Measurements from ENCODE around the gene PDE8A. TPM values are rescaled to one million over a fixed set of nuclear protein-coding genes. Genes with fewer than 3 reads are reported as not detected.

The PDE8A gene
- total RNA-seq, 3 donors from 2014 or later = 45.1 to 60.5 (median 58.3) TPM

GRCh38 chr15:85072917-85073316 is 91.3 kb downstream of the PDE8A start:
- no peak for TF ChIP-seq POLR2A (IDR thresholded peaks at IDR 0.05)
- TF ChIP-seq CTCF (IDR thresholded peaks at IDR 0.05) = no peak
- no peak for TF ChIP-seq POLR2AphosphoS5 (IDR thresholded peaks at IDR 0.05)
- intact Hi-C loops (cut with DNase I; ENCODE audit: low total_unique reads) = no loop called here
- Histone ChIP-seq H3K4me3 (no peak overlapping the region), H3K27me3 (no peaks in the 10 kb centered on the region), H3K36me3 (no peaks in the 10 kb centered on the region), H3K27ac (no peak overlapping the region), H3K9me3 (no peaks in the 10 kb centered on the region), H3K4me1 (no peaks in the 10 kb centered on the region)
- DNase-seq (ENCODE audit: low spot score in 2 of 2) = no peak

GRCh38 chr15:85073556-85074194 is 92.0 kb downstream of the PDE8A start:
- no peaks in the 10 kb centered on the region for H3K36me3 ChIP-seq

GRCh38 chr15:85086855-85087254 is 105.2 kb downstream of the PDE8A start:
- intact Hi-C loops (cut with DNase I; ENCODE audit: low total_unique reads) = no loop called here
- H3K36me3 ChIP-seq = no peaks in the 10 kb centered on the region
- no peaks in the 10 kb centered on the region for H3K27me3 ChIP-seq
- no peak overlapping the region for H3K4me3 ChIP-seq
- TF ChIP-seq CTCF (IDR thresholded peaks at IDR 0.05) = no peak
- no peak for TF ChIP-seq POLR2AphosphoS5 (IDR thresholded peaks at IDR 0.05)
- no peak for TF ChIP-seq POLR2A (IDR thresholded peaks at IDR 0.05)
- H3K27ac ChIP-seq = no peak overlapping the region
- no peak for DNase-seq (ENCODE audit: low spot score in 2 of 2)
- no peaks in the 10 kb centered on the region for H3K9me3 ChIP-seq
- no peaks in the 10 kb centered on the region for H3K4me1 ChIP-seq

More at GRCh38 chr15:85073556-85074194, 92.0 kb downstream of the PDE8A start:
- Histone ChIP-seq H3K4me1 (no peaks in the 10 kb centered on the region), H3K9me3 (no peaks in the 10 kb centered on the region), H3K27me3 (no peaks in the 10 kb centered on the region), H3K4me3 (no peak overlapping the region), H3K27ac (no peak overlapping the region)
- no peak for TF ChIP-seq POLR2AphosphoS5 (IDR thresholded peaks at IDR 0.05)
- TF ChIP-seq POLR2A (IDR thresholded peaks at IDR 0.05) = no peak
- no peak for TF ChIP-seq CTCF (IDR thresholded peaks at IDR 0.05)
- DNase-seq (ENCODE audit: low spot score in 2 of 2) = no peak
- intact Hi-C loops (cut with DNase I; ENCODE audit: low total_unique reads) = no loop called here

- H3K4me3 ChIP-seq = no peak overlapping the region
- no peak for DNase-seq (ENCODE audit: low spot score in 2 of 2)
- intact Hi-C loops (cut with DNase I; ENCODE audit: low total_unique reads) = no loop called here
- no peak overlapping the region for H3K27ac ChIP-seq
- H3K36me3 ChIP-seq = no peaks in the 10 kb centered on the region
- TF ChIP-seq CTCF (IDR thresholded peaks at IDR 0.05) = no peak
- no peak for TF ChIP-seq POLR2AphosphoS5 (IDR thresholded peaks at IDR 0.05)
- TF ChIP-seq POLR2A (IDR thresholded peaks at IDR 0.05) = no peak
- no peaks in the 10 kb centered on the region for H3K9me3 ChIP-seq
- H3K27me3 ChIP-seq = no peaks in the 10 kb centered on the region
- no peaks in the 10 kb centered on the region for H3K4me1 ChIP-seq
Observed at GRCh38 chr15:85088300-85088699, 106.6 kb downstream of the PDE8A start.

- Histone ChIP-seq H3K9me3 (no peaks in the 10 kb centered on the region), H3K27me3 (no peaks in the 10 kb centered on the region), H3K27ac (no peak overlapping the region), H3K4me3 (no peak overlapping the region), H3K36me3 (no peaks in the 10 kb centered on the region), H3K4me1 (no peaks in the 10 kb centered on the region)
- no peak for DNase-seq (ENCODE audit: low spot score in 2 of 2)
- intact Hi-C loops (cut with DNase I; ENCODE audit: low total_unique reads) = no loop called here
- TF ChIP-seq CTCF (IDR thresholded peaks at IDR 0.05) (no peak), POLR2A (IDR thresholded peaks at IDR 0.05) (no peak), POLR2AphosphoS5 (IDR thresholded peaks at IDR 0.05) (no peak)
Observed at GRCh38 chr15:85089929-85090597, 108.4 kb downstream of the PDE8A start.

Measured in breast epithelium (tissue), 4 donors.